Fibroblast of the aortic adventitia (primary cell): ENCODE results near the gene PLEKHH2. TPM values are rescaled to one million over a fixed set of nuclear protein-coding genes. Genes with fewer than 3 reads are reported as not detected.
A peak's percentile ranks its signal among the peaks of the same experiment; 100 is the strongest.

Experiments
- DNase-seq: peaks from one replicate; pipeline ENCODE4 v3.0.0-alpha.2; 2010; ENCODE audit warnings: low read depth
- H3K4me3 ChIP-seq: 2 replicates; pipeline ENCODE4 v1.5.1; 2011; ENCODE audit warnings: low read depth, mild to moderate bottlenecking, control low read depth, low read length, moderate library complexity
- CTCF ChIP-seq: IDR thresholded peaks from 2 replicates; pipeline ENCODE4 v1.5.1; 2011; ENCODE audit warnings: mild to moderate bottlenecking, low read length, control low read depth, inconsistent platforms; ENCODE audit not compliant: insufficient read depth
- total RNA-seq: library from RNA; depleted of rRNA; stranded (reverse); fragments of >200 nt; gene quantifications from 2 replicates; pipeline ENCODE4 v1.2.3, GENCODE V29; 2012; ENCODE audit warnings: low replicate concordance

PLEKHH2 gene
- total RNA-seq, 1 donor, result 5.4 TPM

DNA sequence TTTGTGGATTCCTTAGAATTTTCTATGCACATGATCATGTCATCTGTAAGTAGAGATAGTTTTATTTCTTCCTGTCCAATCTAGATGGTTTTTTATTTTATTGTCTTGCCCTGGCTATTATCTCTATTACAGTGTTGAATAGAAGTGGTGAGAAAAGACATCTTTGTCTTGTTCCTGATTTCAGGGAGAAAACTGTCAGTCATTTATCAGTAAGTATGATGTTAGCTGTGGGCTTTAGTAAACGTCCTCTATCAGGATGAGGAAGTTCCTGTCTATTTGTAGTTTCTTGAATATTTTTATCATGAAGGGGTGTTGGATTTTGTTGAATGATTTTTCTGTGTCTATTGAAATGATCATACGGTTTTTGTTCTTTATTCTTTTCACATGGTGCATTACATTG is 5.3 kb downstream of the PLEKHH2 start:
- H3K4me3 ChIP-seq, result no peak overlapping the region
- DNase-seq, result no peak
- TF ChIP-seq CTCF, result no peak

DNA sequence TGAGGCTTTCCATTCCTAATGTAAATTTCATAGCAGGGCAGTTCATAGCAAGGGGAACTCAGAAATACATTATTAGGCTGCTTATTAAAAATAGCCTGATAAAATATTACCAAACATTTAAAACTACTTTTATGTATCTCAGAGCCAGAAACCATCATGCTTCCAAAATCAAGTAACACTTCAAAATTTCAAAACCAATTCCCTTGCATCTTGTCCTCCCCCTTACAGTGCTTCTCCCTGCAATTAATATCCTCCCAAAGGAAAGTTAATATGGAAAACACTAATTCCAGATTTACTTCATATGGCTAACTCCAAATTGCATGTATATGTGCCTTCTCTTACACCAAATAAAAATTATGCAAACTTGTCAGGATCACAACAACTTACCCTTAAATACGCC is 6.6 kb downstream of the PLEKHH2 start:
- DNase-seq, result no peak
- TF ChIP-seq CTCF, result no peak
- no peak overlapping the region for H3K4me3 ChIP-seq

DNA sequence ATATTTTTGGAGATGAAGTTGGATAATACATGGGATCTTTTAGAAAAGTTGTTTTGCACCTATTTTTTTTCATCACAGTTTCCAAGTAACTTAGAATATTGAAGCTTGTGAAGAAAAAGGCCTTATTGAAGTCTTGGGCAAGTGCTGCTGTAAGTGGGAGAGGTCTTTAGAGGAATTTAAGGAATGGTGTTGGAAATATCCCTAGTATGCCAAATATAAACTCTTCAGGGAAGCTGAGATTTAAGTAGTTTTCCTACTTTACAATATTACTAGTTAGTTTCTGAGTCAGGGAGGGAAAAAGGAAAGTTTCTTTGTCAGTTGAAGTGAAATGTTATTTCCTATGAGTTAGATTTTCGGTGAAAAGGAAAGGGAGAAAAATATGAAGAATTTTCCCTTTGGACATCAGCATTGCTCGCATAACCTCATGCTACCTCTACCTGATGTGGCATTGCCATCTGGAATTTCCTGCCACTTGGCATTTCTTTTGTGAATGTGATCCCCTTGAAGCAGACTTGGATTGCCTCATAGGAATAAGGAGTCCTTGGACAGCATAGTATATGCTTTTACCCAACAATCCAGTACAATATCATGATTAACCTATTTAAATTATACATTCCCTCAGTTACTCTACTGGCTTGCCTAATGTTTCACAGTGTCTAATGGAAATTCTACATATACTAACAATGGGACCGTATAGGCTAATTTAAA is 12.1 kb downstream of the PLEKHH2 start:
- no peak for TF ChIP-seq CTCF
- peak; percentile 28 for DNase-seq
- H3K4me3 ChIP-seq, result no peak overlapping the region

DNA sequence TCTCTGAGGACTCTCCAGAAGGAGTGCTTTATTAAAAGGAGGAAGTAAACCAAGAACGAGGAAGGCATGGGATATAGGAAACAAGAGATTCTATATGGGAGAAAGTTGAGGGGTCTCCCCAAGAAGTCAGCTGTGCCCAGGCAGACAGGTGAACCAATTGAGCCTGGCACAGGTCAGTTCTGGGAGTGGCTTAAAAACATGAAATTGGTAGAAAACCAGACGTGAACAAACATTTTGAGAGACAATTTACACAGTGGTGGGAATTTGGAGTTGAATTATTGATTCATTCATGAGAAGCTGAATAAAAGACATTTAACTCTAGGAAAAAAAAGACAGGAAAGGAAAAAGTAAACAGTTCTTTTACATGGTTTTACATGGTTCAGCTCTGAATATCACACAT is 16.4 kb downstream of the PLEKHH2 start:
- H3K4me3 ChIP-seq, result no peak overlapping the region
- no peak for DNase-seq
- no peak for TF ChIP-seq CTCF

DNA sequence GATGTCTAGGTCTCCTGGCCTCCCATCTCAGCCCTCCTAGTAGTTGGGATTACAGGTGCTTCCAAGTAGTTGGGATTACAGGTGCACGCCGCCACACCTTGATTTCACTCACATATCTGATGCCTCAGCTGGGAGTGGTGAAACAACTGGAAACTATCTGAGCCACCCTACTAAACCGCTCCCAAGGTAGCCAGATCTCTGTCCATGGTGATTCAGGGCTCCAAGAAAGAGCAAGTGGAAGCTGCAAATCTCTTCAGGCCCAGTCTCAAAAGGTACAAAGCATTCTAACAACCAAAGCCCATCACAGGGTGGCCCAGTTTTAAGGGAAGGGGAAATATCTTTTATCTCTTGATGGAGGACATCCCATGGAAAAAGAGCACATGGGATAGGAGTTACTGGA is 20.2 kb downstream of the PLEKHH2 start:
- TF ChIP-seq CTCF, result no peak
- DNase-seq, result no peak

GRCh38 chr2:43675646-43676321 is 38.7 kb downstream of the PLEKHH2 start:
- DNase-seq, result no peak
- H3K4me3 ChIP-seq, result peak overlapping the region; percentile 54
- TF ChIP-seq CTCF, result no peak

More for the DNA sequence above, 20.2 kb downstream of the PLEKHH2 start:
- no peak overlapping the region for H3K4me3 ChIP-seq
